Stimulated activated CD4-positive, alpha-beta T cell treated with anti-CD3 and anti-CD28 coated beads, Interleukin-4, amount 100 ng/mL, for 48 hours (primary cell): ENCODE measurements around the gene MGAM2.

Experiments
- DNase-seq, 2 donors: peaks; one replicate each; pipeline ENCODE4 v3.0.0-alpha.2; 2020; ENCODE audit warnings: low read depth in 2 of 2

Gene MGAM2

DNA sequence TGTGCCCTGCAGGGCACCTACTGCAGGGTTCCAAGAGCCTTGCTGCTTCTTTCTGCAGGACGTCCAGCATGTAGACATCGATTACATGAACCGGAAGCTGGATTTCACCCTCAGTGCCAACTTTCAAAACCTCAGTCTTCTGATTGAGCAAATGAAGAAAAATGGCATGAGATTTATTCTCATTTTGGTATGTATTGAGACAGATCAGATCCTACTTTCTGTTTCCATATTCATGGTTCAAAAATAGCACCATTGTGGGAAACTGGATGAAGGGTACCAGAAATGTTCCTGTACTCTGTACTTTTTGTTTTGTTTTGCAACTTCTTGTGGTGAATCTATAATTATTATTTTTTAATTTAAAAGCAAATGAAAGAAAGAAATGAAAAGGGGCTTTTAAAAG, 64.1 kb downstream of the MGAM2 start:
- DNase-seq: no peak

DNA sequence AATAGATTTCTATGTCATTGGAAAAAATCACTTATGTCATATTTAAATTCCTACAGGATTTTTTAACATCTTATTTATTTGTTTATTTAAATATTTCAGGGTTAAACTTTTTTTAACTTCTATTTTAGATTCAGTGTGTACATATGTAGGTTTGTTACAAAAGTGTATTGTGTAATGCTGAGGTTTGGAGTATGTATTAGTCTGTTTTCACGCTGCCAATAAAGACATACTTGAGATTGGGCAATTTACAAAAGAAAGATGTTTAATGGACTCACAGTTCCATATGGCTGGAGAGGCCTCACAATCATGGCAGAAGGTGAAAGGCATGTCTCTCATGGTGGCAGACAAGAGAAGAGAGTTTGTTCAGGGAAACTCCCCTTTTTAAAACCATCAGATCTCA, 65.4 kb downstream of the MGAM2 start:
- DNase-seq: no peak

DNA sequence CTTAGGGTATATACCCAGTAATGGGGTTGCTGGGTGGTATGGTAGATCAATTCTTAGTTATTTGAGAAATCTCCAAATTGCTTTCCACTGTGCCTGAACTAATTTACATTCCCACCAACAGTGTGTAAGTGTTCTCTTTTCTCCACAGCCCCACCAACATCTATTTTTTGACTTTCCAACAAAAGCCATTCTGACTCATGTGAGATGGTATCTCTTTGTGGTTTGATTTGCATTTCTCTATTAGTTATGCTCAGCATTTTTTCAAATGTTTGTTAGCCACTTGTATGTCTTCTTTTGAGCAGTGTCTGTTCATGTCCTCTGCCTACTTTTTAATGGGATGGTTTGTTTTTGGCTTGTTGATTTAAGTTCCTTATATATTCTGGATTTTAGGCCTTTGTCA, 66.4 kb downstream of the MGAM2 start:
- no peak for DNase-seq

DNA sequence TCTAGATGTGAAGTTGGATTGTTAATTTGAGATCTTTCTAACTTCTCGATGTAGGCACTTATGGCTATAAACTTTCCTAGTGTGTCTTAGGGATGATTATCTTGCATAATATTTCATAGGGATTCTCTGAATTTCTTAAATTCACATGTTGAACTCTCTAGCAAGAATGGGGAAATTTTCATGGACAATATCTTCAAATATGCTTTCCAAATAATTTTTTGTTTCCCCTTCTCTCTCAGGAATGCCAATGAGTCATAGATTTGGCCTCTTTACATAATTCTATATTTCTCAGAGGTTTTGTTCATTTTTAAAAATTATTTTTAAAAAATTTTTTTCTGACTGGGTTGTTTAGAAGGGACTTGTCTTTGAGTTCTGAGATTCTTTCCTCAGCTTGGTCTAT, 68.9 kb downstream of the MGAM2 start:
- no peak for DNase-seq

DNA sequence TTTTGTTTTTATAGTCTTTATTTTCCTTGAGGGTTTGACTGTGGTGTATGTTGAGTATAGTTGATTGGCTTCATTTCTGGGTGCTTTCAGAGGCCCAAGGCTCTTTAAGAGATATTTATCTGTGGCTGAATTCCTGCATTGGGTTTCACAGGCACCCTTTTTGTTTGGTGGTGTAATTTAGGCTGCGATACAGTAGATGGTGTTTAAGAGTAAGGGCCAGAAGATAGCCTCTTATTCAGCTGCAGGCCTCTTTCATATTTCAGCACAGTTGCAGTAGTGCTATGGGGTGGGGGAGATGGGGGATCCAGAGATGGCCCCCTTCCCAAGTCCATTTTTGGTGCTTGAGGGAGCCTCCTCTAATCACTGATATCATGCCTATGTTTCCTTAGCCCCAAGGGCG, 69.7 kb downstream of the MGAM2 start:
- DNase-seq: no peak

DNA sequence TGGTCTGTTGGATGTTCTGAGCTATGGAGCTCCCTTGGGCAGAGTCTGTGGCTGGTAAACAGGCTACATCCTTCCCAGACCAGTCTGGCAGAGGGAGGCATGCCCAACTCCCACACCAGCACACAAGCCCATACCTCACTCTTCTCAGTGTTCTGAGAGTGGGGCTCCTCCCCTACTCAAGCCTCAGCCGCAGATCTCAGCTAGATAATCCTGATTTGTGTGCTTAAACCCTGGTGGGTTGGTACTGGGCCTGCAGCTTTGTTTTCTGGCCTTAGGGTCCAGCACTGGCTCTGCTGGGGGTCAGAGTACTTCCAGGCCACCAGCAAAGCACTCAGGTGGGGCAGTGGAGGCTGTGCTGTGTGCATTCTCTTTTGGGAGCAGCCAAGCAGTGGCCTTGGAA, 70.4 kb downstream of the MGAM2 start:
- no peak for DNase-seq

DNA sequence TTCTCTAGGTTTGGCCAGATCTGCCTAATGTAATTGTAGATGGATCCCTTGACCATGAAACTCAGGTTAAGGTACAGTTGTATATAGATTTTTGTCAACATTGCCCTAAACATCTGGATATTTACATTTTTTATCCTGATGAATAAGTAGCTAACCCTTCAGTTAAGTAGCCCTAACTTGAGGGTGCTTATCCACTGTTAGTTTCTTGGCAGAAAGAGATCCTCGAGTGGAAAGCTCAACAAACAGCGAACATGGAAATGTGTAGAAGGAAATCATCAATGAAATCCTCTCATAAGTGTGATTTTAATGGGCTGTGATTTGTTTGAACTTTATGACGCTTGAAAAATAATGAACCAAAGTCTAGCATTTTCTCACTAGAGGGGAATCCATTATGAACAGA, 73.6 kb downstream of the MGAM2 start:
- DNase-seq: no peak

DNA sequence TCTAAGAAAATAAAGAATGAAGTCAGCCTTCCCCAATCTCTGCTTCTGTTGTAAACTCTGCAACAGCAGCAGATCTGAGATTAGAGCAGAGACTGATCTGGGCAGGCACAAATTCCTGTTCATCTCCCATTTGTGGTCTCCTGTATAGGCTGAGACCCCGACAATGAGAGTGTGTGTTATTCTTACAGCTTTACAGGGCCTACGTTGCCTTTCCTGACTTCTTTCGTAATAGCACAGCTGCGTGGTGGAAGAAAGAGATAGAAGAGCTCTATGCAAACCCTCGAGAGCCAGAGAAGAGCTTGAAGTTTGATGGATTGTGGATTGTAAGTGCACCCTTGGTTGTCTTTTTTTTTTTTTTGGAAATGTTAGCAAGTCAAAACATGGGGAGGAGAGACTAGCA, 74.3 kb downstream of the MGAM2 start:
- no peak for DNase-seq

DNA sequence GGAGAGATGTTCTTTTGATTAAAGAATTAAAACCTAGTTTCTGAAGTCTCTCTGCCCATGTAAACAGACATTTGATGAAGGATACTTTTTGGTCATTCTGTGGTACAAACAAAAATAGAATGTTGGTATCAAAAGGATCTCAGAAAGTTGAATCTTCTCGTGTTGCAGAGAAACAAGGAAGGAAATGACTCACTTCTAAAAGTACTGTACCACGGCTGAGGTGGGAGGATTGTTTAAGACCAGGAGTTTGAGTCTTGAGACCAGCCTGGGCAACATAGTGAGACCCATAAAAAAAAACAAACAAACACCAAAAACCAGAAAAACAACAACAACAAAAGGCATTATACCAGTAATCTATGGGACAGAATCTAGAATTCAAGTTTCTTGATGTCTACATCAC, 76.6 kb downstream of the MGAM2 start:
- DNase-seq: no peak

DNA sequence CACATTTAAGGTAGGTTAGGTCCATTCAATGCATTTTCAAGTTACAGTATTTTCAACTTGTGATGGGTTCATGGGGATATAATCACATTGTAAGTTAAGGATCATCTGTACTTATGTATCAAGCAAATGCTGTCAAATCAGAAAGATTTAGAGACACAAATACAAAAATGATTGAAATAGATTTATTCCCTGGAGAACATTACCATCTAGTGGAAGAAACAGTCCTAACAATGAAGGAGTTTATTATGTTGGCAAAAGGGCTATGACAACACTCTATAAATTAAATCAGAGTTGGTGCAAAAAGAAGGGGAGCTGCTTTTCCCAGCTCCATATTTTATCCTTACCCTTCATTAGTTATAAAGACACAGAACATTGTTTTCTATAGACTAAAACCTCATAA, 77.3 kb downstream of the MGAM2 start:
- DNase-seq: no peak

DNA sequence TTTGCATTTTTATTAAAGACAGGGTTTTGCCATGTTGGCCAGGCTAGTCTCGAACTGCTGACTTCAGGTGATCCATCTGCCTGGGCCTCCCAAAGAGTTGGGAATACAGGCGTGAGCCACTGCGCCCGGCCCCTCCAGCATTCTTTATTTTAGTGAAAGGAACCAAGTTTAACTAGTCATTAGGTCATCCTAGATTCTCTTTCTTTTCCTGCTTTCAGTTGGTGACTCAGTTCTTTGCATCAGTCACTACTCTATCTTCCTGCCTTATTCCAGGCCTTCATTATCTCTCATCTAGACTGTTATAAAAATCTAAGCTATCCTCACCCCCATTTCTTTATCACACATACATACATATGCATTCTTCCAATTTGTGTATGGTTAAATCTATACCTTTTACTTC, 82.7 kb downstream of the MGAM2 start:
- no peak for DNase-seq

DNA sequence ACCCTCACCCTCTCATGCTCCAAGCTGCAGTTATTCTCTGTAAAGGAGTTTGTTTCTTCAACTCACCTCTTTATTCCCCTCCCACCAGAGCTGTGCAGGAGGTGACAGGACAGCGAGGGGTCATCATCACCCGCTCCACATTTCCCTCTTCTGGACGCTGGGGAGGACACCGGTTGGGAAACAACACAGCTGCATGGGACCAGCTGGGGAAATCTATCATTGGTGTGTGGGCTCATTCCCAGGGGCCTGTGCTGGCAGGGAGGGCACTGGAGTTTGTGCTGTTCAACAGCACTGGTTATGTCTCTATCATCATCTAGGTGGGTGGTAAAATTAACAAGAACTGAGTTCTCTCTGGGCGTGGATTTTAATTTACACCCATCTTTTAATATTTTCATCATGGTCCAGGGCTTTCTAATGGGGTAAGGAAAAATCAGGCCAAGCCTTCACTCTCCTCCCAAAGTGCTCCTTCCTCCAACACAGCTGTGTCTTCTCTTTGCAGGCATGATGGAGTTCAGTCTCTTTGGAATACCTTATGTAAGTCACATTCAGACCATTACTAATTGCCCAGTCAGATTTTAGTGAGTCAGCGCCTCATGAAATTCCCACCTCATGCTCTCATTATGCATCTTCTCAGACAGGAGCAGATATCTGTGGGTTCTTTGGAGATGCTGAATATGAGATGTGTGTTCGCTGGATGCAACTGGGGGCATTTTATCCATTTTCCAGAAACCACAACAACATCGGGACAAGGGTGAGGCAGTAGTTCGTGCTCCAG, 84.7 kb downstream of the MGAM2 start:
- DNase-seq: no peak

DNA sequence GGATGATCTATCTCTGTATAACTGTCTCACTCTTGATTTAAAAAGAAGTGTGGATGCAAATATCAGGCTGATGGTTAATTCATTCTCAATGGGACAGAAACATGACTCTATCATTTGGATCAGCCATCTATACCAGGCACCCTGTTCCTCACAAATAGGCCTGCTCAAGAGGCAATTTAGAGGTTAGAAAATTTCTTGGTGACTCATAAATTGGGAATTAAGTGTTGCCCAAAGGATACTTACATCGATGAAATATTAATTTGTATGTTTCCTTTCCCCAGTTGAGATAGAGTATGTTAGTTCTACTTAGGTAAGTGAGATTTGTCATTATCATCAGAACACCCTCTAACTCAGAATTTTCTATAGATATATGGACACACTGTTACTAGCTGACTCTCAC, 88.7 kb downstream of the MGAM2 start:
- DNase-seq: no peak

DNA sequence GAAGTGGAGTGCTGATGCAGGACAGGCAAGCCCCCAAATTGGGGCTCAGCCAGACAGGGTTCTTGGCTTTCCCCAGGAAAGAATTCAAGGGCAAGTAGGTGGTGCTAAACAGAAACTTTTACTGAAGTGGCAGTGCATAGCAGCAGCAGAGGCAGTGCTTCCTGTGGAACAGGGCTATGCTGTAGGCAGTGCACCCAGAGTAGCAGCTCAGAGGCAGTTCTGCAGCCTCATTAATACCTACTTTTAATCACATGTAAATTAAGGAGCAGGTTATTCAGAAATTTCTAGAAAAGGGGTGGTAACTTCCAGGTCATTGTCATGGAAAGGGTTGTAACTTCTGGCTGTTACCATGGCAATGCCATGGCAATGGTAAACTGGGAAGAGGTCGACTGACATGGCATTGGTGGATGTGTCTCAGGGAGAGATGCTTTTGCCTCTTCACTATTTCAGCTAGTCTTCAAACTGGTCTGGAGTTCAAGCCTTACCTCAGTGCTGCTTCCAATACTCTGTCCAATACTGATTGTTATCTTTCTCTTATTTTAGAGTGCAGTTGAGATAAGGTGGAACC, 117.1 kb downstream of the MGAM2 start:
- DNase-seq: no peak

DNA sequence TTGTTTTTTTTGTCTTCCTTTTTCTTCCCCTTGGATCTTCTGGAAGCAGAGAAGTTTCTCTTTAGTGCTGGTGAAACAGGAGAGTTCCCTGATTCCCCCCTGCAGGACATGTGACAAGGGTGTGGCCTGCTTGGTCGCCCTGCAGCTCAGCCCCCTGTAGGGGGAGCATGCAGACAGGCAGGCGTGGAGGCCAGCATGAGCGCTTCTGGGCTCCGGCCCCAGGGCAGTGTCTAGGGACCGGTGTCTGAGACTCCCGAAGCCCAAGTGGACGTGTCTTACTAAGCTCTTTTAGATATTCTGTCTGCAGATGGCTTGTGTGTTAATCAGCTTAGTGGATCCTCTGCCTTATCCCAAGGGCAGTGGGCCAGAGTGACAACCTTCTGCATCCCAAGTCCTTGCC, 120.2 kb downstream of the MGAM2 start:
- no peak for DNase-seq

DNA sequence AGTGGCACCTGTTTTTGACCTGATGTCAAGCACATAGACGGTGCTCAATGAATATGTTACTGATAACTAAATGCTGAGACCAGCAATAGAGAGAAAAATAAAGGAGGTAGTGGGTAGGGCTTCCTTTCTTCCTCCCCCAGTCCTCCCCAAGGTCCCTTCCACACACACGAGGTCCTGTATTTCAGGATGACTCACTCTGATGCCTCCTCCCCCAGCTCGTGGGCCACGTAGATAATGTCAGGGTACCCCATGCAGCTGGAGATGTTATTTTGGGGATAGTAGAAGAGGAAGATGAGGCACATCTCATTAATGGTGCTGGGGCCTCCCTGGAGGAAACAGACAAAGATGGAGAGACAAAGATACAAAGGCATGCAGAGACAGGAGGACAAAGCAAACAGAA, 129.0 kb downstream of the MGAM2 start:
- DNase-seq: no peak

DNA sequence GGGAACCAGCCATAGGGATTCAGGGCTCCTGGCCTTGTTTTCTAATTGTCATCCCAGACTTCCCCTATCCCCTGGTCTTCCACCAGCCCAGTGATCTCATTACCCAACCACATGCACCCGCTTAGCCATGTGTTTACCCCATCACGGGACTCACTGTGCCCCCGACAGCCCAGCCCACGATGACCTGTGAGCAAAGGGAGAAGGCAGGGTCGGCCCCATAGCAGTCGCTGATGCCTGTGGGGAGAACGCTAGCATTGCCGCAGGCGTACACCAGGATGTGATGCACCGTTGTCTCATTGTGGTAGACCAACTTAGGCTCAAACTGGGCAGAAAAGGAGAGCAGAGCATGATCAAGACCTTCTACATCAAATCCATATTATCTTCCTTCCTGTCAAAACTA, 132.3 kb downstream of the MGAM2 start:
- no peak for DNase-seq

DNA sequence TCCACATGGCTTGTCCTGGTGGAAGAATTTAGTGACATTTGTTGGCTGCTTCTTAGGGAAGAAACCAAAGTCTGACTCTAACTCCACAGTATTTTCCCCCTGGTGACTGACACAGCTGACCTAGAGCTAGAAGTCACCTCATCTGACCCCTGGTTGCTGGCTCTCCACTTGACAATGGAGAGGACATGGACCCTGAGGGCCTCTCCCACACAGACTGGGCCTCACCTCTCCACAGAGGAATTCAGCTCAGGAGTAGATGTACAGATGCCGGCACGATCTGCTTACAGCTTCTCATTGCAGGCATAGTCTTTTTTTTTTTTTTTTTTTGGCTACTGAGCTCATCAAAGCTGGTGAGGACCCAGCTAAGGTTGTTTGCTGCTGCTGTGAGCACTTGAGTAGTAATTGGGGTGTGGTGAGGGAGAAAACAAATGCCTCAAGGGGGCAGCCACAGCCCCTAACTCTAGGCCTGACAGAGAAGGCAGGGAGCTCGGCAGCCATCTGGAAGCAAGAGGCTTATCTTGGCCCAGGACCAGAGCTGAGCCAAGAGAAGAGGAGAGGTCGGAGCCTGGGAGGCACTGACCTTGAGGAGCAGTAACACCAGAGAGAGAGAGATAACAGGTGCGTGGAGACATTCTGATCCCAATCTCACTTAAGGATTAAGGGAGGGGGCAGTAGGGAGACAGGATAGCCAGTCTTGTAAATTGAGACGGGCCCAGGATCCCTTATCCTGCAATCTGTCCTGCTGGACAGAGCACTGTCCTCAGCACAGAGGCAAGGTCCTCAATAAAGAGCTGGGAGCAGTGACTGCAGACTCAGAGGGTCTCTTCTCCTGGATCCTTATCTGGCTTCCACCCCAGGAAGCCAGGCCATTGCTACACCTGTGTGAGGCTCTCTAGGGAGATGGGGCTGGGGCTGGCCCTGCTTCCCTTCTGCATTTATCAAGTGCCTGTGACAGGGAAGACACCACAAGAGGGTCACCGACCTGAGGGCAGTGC, 136.9 kb downstream of the MGAM2 start:
- DNase-seq: no peak

DNA sequence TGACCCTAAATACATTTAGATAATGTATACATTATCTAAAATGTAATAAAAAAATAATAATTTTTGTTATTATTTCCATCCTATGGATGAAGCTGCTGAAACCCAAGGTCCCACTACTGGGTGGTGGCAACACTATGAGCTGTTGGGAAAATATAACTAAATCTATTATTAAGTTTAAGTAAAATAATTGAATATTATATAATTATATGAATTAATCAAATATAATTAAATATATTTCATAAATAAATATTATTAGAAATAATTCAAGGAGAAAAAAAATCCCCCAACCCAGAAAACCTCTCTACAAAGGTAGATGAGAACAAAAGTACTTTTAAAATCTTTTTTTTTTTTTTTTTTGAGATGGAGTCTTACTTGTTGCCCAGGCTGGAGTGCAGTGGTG, 138.4 kb downstream of the MGAM2 start:
- no peak for DNase-seq

DNA sequence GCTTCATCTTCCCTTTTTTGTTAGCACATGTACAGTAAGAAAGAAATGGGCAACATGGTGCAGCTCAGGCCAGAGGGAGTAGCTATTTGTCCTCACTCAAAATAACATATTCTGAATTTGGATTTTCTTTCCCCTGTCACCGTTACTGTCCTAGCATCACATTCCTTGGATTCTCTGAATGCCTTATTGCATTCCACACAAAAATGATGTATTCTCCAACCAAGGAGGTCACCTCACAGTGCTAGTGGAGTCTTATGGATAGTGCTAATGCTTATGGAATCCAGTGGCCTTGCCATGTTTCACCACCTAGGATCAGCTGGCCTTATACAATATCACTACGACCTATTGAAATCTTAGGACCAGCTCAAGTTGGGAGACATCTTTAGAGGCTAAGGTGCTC, 139.2 kb downstream of the MGAM2 start:
- no peak for DNase-seq

DNA sequence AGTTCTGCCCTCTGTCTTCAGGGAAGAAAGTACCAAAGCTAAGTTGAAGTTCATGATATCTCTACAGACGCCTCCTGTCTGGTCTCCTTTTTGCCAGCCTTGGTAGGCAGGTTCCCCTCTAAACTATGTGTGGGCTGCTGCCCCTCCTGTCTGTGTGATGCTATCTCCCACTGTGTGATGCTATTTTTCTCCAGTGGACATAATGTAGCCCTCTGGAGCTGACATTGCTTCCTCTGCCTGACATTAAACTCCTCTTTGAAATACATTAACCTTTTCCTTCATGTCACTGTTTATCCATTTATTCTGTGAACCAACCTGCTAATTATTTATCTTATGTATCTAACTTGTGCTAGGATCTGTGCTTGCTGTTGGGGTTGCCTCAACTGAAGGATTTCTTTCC, 146.4 kb downstream of the MGAM2 start, which contains the start of gene PRSS58:
TSS of gene PRSS58 (minus strand) at position 101 of the 400 bp plus-strand sequence. CDS start 351 bp downstream, outside the sequence.
- DNase-seq: no peak

DNA sequence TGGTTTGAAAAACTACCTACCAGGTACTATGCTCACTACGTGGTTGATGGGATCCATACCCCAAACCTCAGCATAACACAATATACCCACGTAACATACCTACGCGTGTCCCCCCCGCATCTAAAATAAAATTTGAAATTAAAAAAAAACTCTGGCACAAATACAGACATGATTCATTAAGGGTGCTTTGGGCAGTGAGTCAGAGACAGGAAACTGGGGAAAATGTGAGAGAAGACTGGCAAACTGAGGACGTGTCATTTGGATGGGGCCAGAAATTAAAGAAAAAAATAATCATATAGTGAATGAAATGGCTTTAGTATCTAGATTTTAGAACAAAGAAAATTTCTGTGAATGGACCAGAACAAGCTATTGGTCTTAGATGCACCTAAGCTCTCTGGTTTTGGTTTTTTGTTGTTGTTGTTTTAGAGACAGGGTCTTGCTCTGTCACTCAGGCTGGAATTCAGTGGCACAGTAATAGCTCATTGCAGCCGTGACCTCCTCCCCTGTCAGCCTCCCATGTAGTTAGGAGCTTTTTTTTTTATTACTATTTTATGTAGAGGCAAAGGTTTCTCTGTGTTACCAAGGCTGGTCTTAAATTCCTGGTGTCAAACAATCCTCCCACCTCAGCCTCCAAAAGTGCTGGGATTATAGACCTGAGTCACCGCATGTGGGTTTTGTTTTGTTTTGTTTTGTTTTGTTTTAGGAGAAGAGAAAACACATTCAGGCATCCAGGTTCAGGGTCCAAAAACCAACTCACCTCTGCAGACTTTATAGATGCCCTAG, 152.3 kb downstream of the MGAM2 start:
- no peak for DNase-seq
